K562 (cell line): ENCODE results near the gene UBE2Q1. TPM values are rescaled to one million over a fixed set of nuclear protein-coding genes. Genes with fewer than 3 reads are reported as not detected.
A peak's percentile ranks its signal among the peaks of the same experiment; 100 is the strongest.

Source experiments
- ARHGAP35 ChIP-seq: fragments of 450-650 bp; IDR thresholded peaks from 2 replicates; pipeline ENCODE4 v1.6.1; 2018; ENCODE audit not compliant: partially characterized antibody
- ATF4 ChIP-seq: fragments of 450-650 bp; formaldehyde crosslinking; IDR thresholded peaks from 2 replicates; pipeline ENCODE4 v1.4.0; 2022; ENCODE audit warnings: mild to moderate bottlenecking, moderate library complexity
- CBX2 ChIP-seq: fragments of 200-600 bp; sonication (generic); IDR thresholded peaks from one replicate; pipeline ENCODE4 v1.6.1; 2012; ENCODE audit warnings: mild to moderate bottlenecking, low read length, inconsistent platforms; ENCODE audit not compliant: insufficient read depth, poor library complexity, severe bottlenecking
- EP300 ChIP-seq: IDR thresholded peaks from 2 replicates; pipeline ENCODE4 v1.6.1; 2012; ENCODE audit warnings: low read length, improper control_type of control experiment
- EP400 ChIP-seq: fragments of 450-650 bp; IDR thresholded peaks from 2 replicates; pipeline ENCODE4 v1.6.1; 2017; ENCODE audit warnings: antibody characterized with exemption, mild to moderate bottlenecking, moderate library complexity
- ETS2 ChIP-seq: IDR thresholded peaks from 2 replicates; pipeline ENCODE4 v1.6.1; 2016; ENCODE audit warnings: borderline replicate concordance, missing genetic modification characterization, mild to moderate bottlenecking, moderate library complexity, missing compliant biosample characterization; ENCODE audit not compliant: poor library complexity, severe bottlenecking
- FOXM1 ChIP-seq, 2 experiments: fragments of 450-650 bp in 1 of 2; sonication (generic) in 1 of 2; formaldehyde crosslinking in 1 of 2; IDR thresholded peaks; 2 replicates each; pipeline versions ENCODE4 v1.6.1 to v1.9.0; 2017 to 2022; ENCODE audit warnings: low read depth in 2 of 2, mild to moderate bottlenecking in 2 of 2, missing genetic modification reagents in 1 of 2, moderate library complexity in 1 of 2
- HDAC2 ChIP-seq: fragments of 450-650 bp; IDR thresholded peaks from 2 replicates; pipeline ENCODE4 v1.6.1; 2016; ENCODE audit warnings: mild to moderate bottlenecking
- KAT7 ChIP-seq: sonication (generic); formaldehyde crosslinking; IDR thresholded peaks from 2 replicates; pipeline ENCODE4 v1.8.0; 2022; ENCODE audit warnings: missing genetic modification reagents, mild to moderate bottlenecking, borderline replicate concordance
- KHSRP ChIP-seq: fragments of 450-650 bp; IDR thresholded peaks from 2 replicates; pipeline ENCODE4 v1.6.1; 2017
- MIER1 ChIP-seq: fragments of 450-650 bp; IDR thresholded peaks from 2 replicates; pipeline ENCODE4 v1.6.1; 2016; ENCODE audit warnings: antibody characterized with exemption, mild to moderate bottlenecking, low read depth
- MTF1 ChIP-seq: fragments of 250-450 bp; sonication (Bioruptor Pico); IDR thresholded peaks from 2 replicates; pipeline ENCODE4 v1.9.0; 2021; ENCODE audit warnings: moderate library complexity, mild to moderate bottlenecking, inconsistent platforms, borderline replicate concordance
- NR2F6 ChIP-seq: fragments of 450-650 bp; formaldehyde crosslinking; IDR thresholded peaks from 2 replicates; pipeline ENCODE4 v1.4.0; 2020; ENCODE audit warnings: mild to moderate bottlenecking
- PHB2 ChIP-seq: fragments of 450-650 bp; IDR thresholded peaks from 2 replicates; pipeline ENCODE4 v1.6.1; 2017; ENCODE audit warnings: low read depth
- POLR3G ChIP-seq: IDR thresholded peaks from 2 replicates; pipeline ENCODE4 v1.6.1; 2011; ENCODE audit not compliant: insufficient read length, insufficient replicate concordance; ENCODE audit errors: extremely low read depth
- RUNX1 ChIP-seq: sonication (generic); IDR thresholded peaks from 2 replicates; pipeline ENCODE4 v1.6.1; 2016; ENCODE audit warnings: antibody characterized with exemption, low read depth
- STAT6 ChIP-seq: sonication (generic); formaldehyde crosslinking; IDR thresholded peaks from 2 replicates; pipeline ENCODE4 v1.8.1; 2023; ENCODE audit warnings: mild to moderate bottlenecking, missing genetic modification reagents
- ZNF174 ChIP-seq: fragments of 250-450 bp; sonication (Bioruptor Pico); IDR thresholded peaks from 2 replicates; pipeline ENCODE4 v1.4.0; 2020; ENCODE audit warnings: mild to moderate bottlenecking
- ZNF609 ChIP-seq: sonication (generic); formaldehyde crosslinking; IDR thresholded peaks from 2 replicates; pipeline ENCODE4 v1.8.1; 2023; ENCODE audit warnings: missing genetic modification reagents, mild to moderate bottlenecking, borderline replicate concordance
- ZSCAN32 ChIP-seq: fragments of 450-650 bp; formaldehyde crosslinking; IDR thresholded peaks from 2 replicates; pipeline ENCODE4 v1.4.0; 2020; ENCODE audit warnings: mild to moderate bottlenecking, moderate library complexity
- polyA plus RNA-seq, 8 experiments: library from polyadenylated mRNA; depleted of rRNA in 4 of 8; stranded (reverse) in 5 of 8; unstranded in 3 of 8; fragments of >200 nt; fragmentation: Nextera tagmentation in 2 of 8; fragmentation: Illumina TruSeq in 1 of 8; extraction: Ambion mirVana in 2 of 8; extraction: Trizol in 1 of 8; gene quantifications; 2 replicates each; pipeline versions ENCODE4 v1.2.1 to v1.2.3, GENCODE V29; 2011 to 2014; ENCODE audit warnings: inconsistent platforms in 1 of 8, missing spikeins in 1 of 8
- total RNA-seq, 7 experiments: library from RNA; depleted of rRNA in 6 of 7; stranded (reverse); fragments of >200 nt in 6 of 7; fragmentation: Illumina TruSeq in 2 of 7; extraction: Trizol in 2 of 7; gene quantifications; 2 replicates each; pipeline versions ENCODE4 v1.2.1 to v1.2.3, GENCODE V29; 2011 to 2021; ENCODE audit warnings: low replicate concordance in 1 of 7

Gene UBE2Q1
- total and polyA plus RNA-seq, 9 of the 15 experiments (the other 6 are each of a cell fraction or from before 2014, with no cell fraction given): 8.0 to 58.8 (median 27.6) TPM

- TF ChIP-seq MTF1 (CRISPR knock-in tag): no peak
- TF ChIP-seq CBX2: no peak
- no peak for TF ChIP-seq KHSRP
- TF ChIP-seq ZSCAN32 (CRISPR knock-in tag): no peak
- no peak for TF ChIP-seq STAT6 (CRISPR knock-in tag)
- no peak for TF ChIP-seq RUNX1
- no peak for TF ChIP-seq ETS2 (tag)
- TF ChIP-seq KAT7: peak; percentile 96; the same call in 1 of the 2 replicates
- 0 out of 2 replicates have a peak, but pooled peaks have one; percentile 24 for TF ChIP-seq PHB2
- TF ChIP-seq ZNF609 (CRISPR knock-in tag): no peak
- TF ChIP-seq EP400: peak; percentile 73
- TF ChIP-seq ZNF174 (CRISPR knock-in tag): no peak
- 0 out of 2 replicates have a peak, but pooled peaks have one; percentile 13 for TF ChIP-seq ATF4 (CRISPR knock-in tag)
- peak; percentile 42 for TF ChIP-seq ARHGAP35
- peak; percentile 19; the same call in 1 of the 2 replicates for TF ChIP-seq HDAC2
- TF ChIP-seq EP300: 0 out of 2 replicates have a peak, but pooled peaks have one; percentile 24
- no peak for TF ChIP-seq NR2F6 (CRISPR knock-in tag)
- TF ChIP-seq MIER1: no peak
- TF ChIP-seq FOXM1 (IDR thresholded peaks at IDR 0.05; ENCODE audit: low read depth): peak; percentile 38; the same call in 1 of the 2 replicates
- no peak for TF ChIP-seq FOXM1 (CRISPR knock-in tag; IDR thresholded peaks at IDR 0.05; ENCODE audit: low read depth)
- TF ChIP-seq POLR3G: no peak
These were observed 49.3 kb upstream of the UBE2Q1 start, which contains the start of gene ADAR (continued) for GRCh38 chr1:154607609-154608396.
